HG03457 (cell line): ENCODE data around the gene VASH2.
A peak's percentile ranks its signal among the peaks of the same experiment; 100 is the strongest.

Experiments used
- ATAC-seq: cut with Tn5 transposase; IDR thresholded peaks from one replicate; pipeline ENCODE4 v1.9.1; 2021; ENCODE audit warnings: moderate number of reproducible peaks; ENCODE audit not compliant: unreplicated experiment

VASH2 gene

GRCh38 chr1:212928323-212929291 lies 21.7 kb upstream of the VASH2 start:
- ATAC-seq: peak; percentile 57

DNA sequence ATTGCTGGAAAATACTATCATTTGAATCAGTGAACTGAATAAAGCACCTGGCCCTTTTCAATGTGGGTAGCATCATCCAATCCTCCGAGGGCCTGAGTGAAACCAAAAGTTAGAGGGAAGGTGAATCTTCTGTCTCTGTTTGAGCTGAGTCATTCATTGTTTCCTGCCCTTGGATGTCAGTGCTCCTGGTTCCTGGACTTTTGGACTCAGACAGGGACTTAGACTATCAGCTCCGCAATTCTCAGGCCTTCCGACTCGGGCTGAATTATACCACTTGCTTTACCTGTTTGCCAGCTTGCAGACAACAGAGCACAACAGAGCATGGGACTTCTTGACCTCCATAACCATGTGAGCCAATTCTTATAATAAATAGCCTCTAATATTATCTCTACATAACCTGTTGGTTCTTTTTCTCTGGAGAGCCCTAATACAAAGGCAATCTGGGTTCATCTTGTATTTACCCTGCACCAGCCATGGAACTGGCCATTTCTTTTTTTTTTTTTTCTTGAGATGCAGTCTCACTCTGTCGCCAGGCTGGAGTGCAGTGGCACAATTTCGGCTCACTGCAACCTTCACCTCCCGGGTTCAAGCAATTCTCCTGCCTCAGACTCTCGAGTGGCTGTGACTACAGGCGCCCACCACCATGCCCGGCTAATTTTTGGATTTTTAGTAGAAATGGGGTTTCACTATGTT lies 19.2 kb upstream of the VASH2 start:
- no peak for ATAC-seq

DNA sequence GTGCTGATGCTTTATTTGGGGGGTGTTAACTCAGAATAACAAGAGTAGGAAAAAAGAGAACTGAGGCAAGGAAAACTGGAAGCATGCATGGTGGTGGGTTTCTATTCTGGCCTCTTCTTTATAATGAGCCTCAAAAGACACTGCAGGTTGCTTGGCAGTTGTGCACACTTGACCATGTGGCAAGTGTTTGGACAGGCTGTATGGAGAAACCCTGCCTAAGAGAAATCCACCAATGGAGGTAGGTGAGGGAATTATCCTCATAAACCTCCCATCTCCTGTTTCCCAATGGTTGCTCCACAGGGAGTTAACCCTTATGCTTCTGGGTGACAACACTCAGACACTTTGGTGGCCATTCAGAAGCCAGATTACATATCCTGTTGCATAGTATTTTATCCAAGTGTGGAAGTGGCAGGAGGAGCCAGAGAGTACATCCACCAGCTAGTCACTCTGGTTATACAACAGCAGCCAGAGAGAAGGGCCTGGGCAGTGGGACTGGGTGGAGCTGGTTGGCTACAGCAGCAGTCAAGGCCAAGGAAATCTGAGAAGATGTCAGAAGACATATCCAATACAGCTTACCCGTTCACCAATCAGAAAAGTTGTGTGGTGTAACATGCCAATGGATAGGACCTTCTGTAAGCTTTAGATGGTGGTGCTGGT lies 16.4 kb upstream of the VASH2 start:
- no peak for ATAC-seq

GRCh38 chr1:212935387-212935981 lies 14.9 kb upstream of the VASH2 start:
- ATAC-seq: no peak

DNA sequence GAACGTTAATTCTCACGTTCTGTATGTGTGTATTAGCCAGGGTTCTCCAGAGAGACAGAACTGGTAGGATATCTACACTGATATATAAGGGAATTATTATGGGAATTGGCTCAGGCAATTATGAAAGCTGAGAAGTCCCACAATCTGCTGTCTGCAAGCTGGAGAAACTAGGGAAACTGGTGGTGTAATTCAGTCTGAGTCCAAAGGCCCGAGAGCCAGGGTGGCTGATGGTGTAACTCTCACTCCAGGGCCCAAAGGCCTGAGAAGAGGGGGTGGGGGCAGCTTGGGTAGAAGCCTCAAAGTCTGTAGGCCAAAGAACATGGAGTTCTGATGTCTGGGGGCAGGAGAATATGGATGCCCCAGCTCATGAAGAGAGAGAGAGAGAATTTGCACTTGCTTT lies 13.3 kb upstream of the VASH2 start:
- ATAC-seq: no peak

- no peak for ATAC-seq
Measured at GRCh38 chr1:212938846-212939245, 11.5 kb upstream of the VASH2 start.

- no peak for ATAC-seq
Measured at GRCh38 chr1:212941452-212941851, 8.9 kb upstream of the VASH2 start.

DNA sequence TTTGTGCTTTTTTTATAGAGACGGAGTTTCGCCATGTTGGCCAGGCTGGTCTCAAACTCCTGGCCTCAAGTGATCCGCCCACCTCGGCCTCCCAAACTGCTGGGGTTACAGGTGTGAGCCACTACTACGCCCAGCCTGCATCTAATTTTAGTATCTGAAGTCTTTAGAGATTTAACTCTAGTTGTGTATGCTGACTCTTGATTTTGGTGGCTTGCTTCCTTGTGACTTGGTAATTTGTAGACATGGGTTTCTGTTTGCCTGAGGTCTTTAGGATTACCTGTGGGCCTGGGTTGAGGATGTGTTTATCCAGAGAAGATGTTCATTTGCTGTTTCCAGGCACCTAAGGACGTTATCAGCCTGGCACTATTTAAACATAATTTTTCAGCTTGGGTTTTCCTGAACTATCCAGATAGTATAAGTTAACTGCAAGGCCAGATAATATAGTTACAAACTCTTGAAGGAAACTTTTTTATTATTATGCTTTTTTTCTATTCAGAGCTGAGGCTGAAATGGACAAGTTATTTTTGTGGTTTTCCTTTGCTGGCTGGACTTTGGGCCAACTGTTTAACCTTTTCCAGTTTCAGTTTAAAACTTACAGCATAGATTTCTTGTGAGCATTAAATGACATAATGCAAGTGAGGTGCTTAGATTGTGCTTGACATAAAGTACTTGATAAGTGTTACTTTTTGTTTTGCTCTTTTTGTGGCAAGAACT lies 7.5 kb upstream of the VASH2 start:
- ATAC-seq: no peak

GRCh38 chr1:212943393-212943710 lies 7.0 kb upstream of the VASH2 start:
- no peak for ATAC-seq

- ATAC-seq: no peak
Measured at GRCh38 chr1:212944229-212944901, 6.0 kb upstream of the VASH2 start.

- no peak for ATAC-seq
Measured at GRCh38 chr1:212945056-212945455, 5.3 kb upstream of the VASH2 start.

GRCh38 chr1:212945463-212946160 lies 4.7 kb upstream of the VASH2 start:
- ATAC-seq: no peak

GRCh38 chr1:212946872-212947271 lies 3.5 kb upstream of the VASH2 start:
- no peak for ATAC-seq

- ATAC-seq: no peak
Measured at GRCh38 chr1:212949771-212950170, 570 bp upstream of the VASH2 start.

DNA sequence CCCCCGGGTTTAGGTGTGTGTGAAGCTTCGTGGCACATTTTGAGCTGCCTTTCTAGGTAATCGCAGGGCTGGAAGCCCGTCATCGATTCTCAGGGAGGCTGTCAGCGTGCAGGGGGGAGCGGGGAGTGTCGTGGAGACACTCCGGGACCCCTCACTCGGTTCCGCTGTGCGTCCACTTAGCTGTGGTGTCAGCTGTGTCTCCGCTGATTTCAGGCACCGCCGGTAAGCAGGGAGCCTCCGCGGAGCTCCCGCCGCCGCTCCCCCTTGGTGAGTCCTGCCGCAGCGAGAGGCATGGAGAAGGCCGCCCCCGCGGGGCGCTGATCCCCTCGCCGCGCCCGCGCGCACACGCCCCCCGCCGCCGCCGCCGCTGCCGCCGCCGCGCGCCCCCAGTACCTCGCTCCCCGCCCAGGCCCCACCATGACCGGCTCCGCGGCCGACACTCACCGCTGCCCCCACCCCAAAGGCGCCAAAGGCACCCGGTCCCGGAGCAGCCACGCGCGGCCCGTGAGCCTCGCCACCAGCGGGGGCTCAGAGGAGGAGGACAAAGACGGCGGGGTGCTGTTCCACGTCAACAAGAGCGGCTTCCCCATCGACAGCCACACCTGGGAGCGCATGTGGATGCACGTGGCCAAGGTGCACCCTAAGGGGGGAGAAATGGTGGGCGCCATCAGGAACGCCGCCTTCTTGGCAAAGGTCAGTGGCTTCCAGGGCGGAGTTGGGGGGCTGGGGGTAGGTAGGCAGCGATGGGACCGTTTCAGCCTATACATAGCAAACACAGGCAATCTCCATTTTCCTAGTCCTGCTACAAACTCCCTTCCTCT lies 995 bp downstream of the VASH2 start:
- ATAC-seq: no peak

DNA sequence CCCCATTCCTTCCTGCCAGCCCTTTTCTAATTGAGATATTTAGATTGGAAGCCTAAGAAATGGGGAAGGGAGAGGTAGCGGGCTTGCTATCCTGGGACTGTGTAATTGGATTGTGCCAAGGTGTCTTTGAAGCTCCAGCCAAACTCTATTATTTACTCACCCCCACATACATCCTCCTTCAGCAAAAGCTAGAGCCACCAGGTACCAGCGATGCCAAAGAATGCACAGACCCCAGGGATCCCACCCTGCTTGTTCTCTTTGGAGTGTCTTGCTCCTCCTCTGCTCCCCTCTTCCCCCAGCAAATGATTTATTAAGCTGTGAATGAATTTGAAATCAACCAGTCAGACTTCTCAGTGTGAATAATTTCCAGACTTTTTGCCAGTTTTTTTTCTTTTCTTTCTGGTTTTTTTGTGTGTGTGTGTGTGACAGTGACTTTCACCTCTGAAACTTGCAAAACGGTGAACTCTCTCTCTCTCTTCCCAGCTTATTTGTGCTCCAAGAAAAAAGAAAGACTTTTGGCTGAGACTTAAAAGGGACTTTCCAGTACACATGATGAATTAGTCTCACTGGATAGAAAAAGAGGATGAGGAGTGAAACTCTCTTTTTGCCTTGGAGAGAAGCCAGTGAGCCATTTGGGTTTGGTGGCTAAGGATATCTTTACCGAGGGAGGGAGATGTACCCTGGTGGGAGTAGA lies 1.8 kb downstream of the VASH2 start:
- no peak for ATAC-seq

GRCh38 chr1:212952641-212952976 lies 2.3 kb downstream of the VASH2 start:
- no peak for ATAC-seq

- ATAC-seq: no peak
Measured at GRCh38 chr1:212953321-212953720, 3.0 kb downstream of the VASH2 start.
